OCI-LY7 (cell line): ENCODE measurements around the gene LCAT. TPM values are rescaled to one million over a fixed set of nuclear protein-coding genes. Genes with fewer than 3 reads are reported as not detected.

Experiments used
- BruUV-seq: library from RNA; stranded (reverse); fragments of 400-500 nt; replicated peaks from 2 replicates; lab custom pipeline; 2021; lab: Mats Ljungman, UMichigan
- CTCF ChIA-PET: fragments of 300-600 bp; sonication (Branson Sonifier 250); formaldehyde crosslinking; loops from one replicate; lab custom pipeline; 2022; ENCODE audit warnings: antibody characterized with exemption; ENCODE audit not compliant: unreplicated experiment; lab: Charles Lee
- POLR2A ChIA-PET: fragments of 300-600 bp; sonication (Branson Sonifier 250); formaldehyde crosslinking; loops from one replicate; lab custom pipeline; 2022; ENCODE audit warnings: antibody characterized with exemption; lab: Charles Lee
- DNase-seq: peaks from one replicate; pipeline ENCODE4 v3.0.0-alpha.2; 2015; ENCODE audit warnings: low spot score
- H2AFZ ChIP-seq: fragments of 200-600 bp; sonication (generic), shearing (Covaris generic); 2 replicates; pipeline ENCODE4 v1.6.1; 2014; ENCODE audit warnings: mild to moderate bottlenecking, antibody characterized with exemption, low read length, moderate library complexity
- H3K27ac ChIP-seq: fragments of 200-600 bp; sonication (generic); 2 replicates; pipeline ENCODE4 v1.5.1; 2014; ENCODE audit warnings: mixed run types, low read depth, mild to moderate bottlenecking, moderate library complexity, low read length, inconsistent platforms; ENCODE audit not compliant: poor library complexity, severe bottlenecking
- H3K36me3 ChIP-seq: fragments of 200-600 bp; sonication (generic); 2 replicates; pipeline ENCODE4 v1.6.1; 2014; ENCODE audit warnings: mild to moderate bottlenecking, antibody characterized with exemption, low read length, moderate library complexity, mixed read lengths; ENCODE audit not compliant: insufficient read depth
- H3K4me1 ChIP-seq: fragments of 200-600 bp; sonication (generic); 2 replicates; pipeline ENCODE4 v1.5.1; 2014; ENCODE audit warnings: mild to moderate bottlenecking, low read length; ENCODE audit not compliant: insufficient read depth, poor library complexity, severe bottlenecking
- H3K4me2 ChIP-seq: fragments of 200-600 bp; sonication (generic); 2 replicates; pipeline ENCODE4 v1.6.1; 2014; ENCODE audit warnings: mild to moderate bottlenecking, low read length
- H3K4me3 ChIP-seq: fragments of 200-600 bp; sonication (generic); 2 replicates; pipeline ENCODE4 v1.5.1; 2014; ENCODE audit warnings: mild to moderate bottlenecking, low read depth, low read length; ENCODE audit not compliant: poor library complexity, severe bottlenecking
- H3K79me2 ChIP-seq: fragments of 200-600 bp; sonication (generic); 2 replicates; pipeline ENCODE4 v1.6.1; 2016; ENCODE audit warnings: low read depth, mild to moderate bottlenecking, low read length, moderate library complexity, mixed read lengths; ENCODE audit not compliant: insufficient read depth
- H3K9me2 ChIP-seq: fragments of 200-600 bp; sonication (generic); 2 replicates; pipeline ENCODE4 v1.6.1; 2016; ENCODE audit warnings: mild to moderate bottlenecking, low read length, mixed read lengths; ENCODE audit not compliant: insufficient read depth
- H3K9me3 ChIP-seq: fragments of 200-600 bp; sonication (generic); 2 replicates; pipeline ENCODE4 v1.6.1; 2014; ENCODE audit warnings: mild to moderate bottlenecking, mixed run types, low read length, mixed read lengths
- H4K20me1 ChIP-seq: fragments of 200-600 bp; sonication (generic); 2 replicates; pipeline ENCODE4 v1.6.1; 2014; ENCODE audit warnings: mild to moderate bottlenecking, antibody characterized with exemption, low read length, moderate library complexity, mixed read lengths; ENCODE audit not compliant: insufficient read depth
- CTCF ChIP-seq: fragments of 200-600 bp; sonication (generic); conservative IDR thresholded peaks from 2 replicates; pipeline ENCODE4 v1.5.1; 2014; ENCODE audit warnings: mild to moderate bottlenecking, antibody characterized with exemption, low read length, moderate library complexity, mixed read lengths
- EZH2phosphoT487 ChIP-seq: fragments of 200-600 bp; sonication (generic); IDR thresholded peaks from 2 replicates; pipeline ENCODE4 v1.6.1; 2018; ENCODE audit warnings: low read depth, borderline replicate concordance, mild to moderate bottlenecking, mixed run types, antibody characterized with exemption, low read length, moderate library complexity, mixed read lengths
- intact Hi-C: fragments of 100-400 bp; cut with micrococcal nuclease; formaldehyde crosslinking; loops from one replicate; pipeline ENCODE4 v1.10.0; 2022; ENCODE audit not compliant: unreplicated experiment
- total RNA-seq, 2 experiments: library from RNA; depleted of rRNA in 1 of 2; stranded (reverse); fragments of >200 nt in 1 of 2; shearing (Covaris generic) in 1 of 2; gene quantifications; 2 replicates each; pipeline ENCODE4 v1.2.3, GENCODE V29; 2014 to 2022

Gene LCAT
- total RNA-seq, 2 experiments from 2014 or later = 4.4 to 9.8 TPM

- Histone ChIP-seq H3K79me2 (no peaks in the 10 kb centered on the region), H3K9me3 (no peaks in the 10 kb centered on the region), H4K20me1 (no peaks in the 10 kb centered on the region), H3K4me1 (peaks cover 27% of the 10 kb centered on the region), H3K4me2 (no peak overlapping the region), H3K4me3 (no peak overlapping the region), H3K9me2 (no peaks in the 10 kb centered on the region), H3K36me3 (no peaks in the 10 kb centered on the region), H2AFZ (no peak overlapping the region), H3K27ac (no peak overlapping the region)
- POLR2A ChIA-PET = interaction anchor here (1.2 kb wide), 1 partner anchor 41 kb away, joined by 4 read pairs; the partner anchor contains the start of genes DDX28 and DUS2
- CTCF ChIA-PET = interaction anchor here (1.0 kb wide), 1 partner anchor 12 kb away, joined by 5 read pairs; no protein-coding TSS in a partner anchor
- intact Hi-C loops = no loop called here
- TF ChIP-seq CTCF = no peak
- TF ChIP-seq EZH2phosphoT487 = no peak
- DNase-seq = no peak
- BruUV-seq = no TSS peak
Observed at GRCh38 chr16:67982011-67982696, 38.2 kb upstream of the LCAT start.

GRCh38 chr16:67979955-67980678 is 36.2 kb upstream of the LCAT start, which contains the start of gene DPEP3:
TSS of gene DPEP3 (minus strand) at chr16:67980499. CDS start at chr16:67980380, 119 bp downstream.
- intact Hi-C loops = no loop called here
- BruUV-seq = no TSS peak
- ChIA-PET CTCF (no interaction called here), POLR2A (no interaction called here)
- Histone ChIP-seq H3K9me3 (no peaks in the 10 kb centered on the region), H3K4me3 (no peak within 1 kb of the TSS), H3K27ac (no peak within 1 kb of the TSS), H4K20me1 (no peaks in the 10 kb centered on the region), H3K9me2 (no peaks in the 10 kb centered on the region), H3K36me3 (no peaks in the 10 kb centered on the region), H3K4me2 (no peak within 1 kb of the TSS), H3K79me2 (no peaks in the 10 kb centered on the region), H3K4me1 (peaks cover 31% of the 10 kb centered on the region), H2AFZ (no peak within 1 kb of the TSS)
- no peak for TF ChIP-seq CTCF
- no peak for TF ChIP-seq EZH2phosphoT487
- no peak for DNase-seq
